ENCODE measurements around the gene CRKL. TPM values are rescaled to one million over a fixed set of nuclear protein-coding genes. Genes with fewer than 3 reads are reported as not detected.

The CRKL gene
- total and polyA plus RNA-seq, 2 of the 4 experiments (the other 2 are of a cell fraction), result 20.6 to 35.5 TPM

DNA sequence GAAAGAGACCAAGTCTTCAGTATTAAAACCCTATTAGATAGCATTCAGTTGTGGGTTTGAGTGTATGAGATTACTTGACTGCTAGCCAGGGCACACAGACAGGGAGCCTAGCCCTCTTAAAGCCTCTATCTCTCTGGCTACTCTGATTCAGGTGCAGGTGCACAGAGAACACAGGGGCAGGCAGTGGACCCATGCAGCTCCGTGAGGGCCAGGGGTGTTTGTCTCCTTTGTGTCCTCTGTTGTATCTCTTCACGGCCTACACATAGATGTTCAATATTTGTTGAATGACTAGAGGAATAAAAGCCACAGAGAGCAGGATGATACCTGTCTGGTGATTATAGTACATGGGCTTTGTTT, 28.3 kb downstream of the CRKL start:
- Histone ChIP-seq H3K27me3 (ENCODE audit: control insufficient read depth, insufficient read depth, low read length) (no peaks in the 10 kb centered on the region), H3K14ac (replicated peaks; ENCODE audit: low read depth, low read length) (no peak overlapping the region), H4K91ac (ENCODE audit: insufficient read depth, low read depth, low read length) (no peak overlapping the region), H3K56ac (ENCODE audit: extremely low read depth, insufficient read depth, low read length) (no peak overlapping the region), H3K18ac (ENCODE audit: low read depth, low read length) (no peak overlapping the region), H3K79me1 (ENCODE audit: low read depth in 1 of 2, low read length in 2 of 2) (peaks cover 11 to 88% of the 10 kb centered on the region in 2 experiments), H4K20me1 (ENCODE audit: insufficient read depth, low read length) (peaks cover 97% of the 10 kb centered on the region), H3K9ac (ENCODE audit: low read depth, low read length) (no peak overlapping the region), H3K27ac (ENCODE audit: insufficient read depth, low read length) (no peak overlapping the region), H2AK9ac (replicated peaks; ENCODE audit: low read depth, low read length, poor library complexity) (no peak overlapping the region), H3K9me1 (ENCODE audit: insufficient read depth, low read length) (peaks cover 33% of the 10 kb centered on the region), H2AK5ac (ENCODE audit: low read depth, low read length) (no peak overlapping the region), H3K36me3 (ENCODE audit: control insufficient read depth, insufficient read depth, low read length) (peaks cover 11% of the 10 kb centered on the region), H2AFZ (replicated peaks; ENCODE audit: low read length, poor library complexity) (no peak overlapping the region), H4K8ac (ENCODE audit: low read depth in 2 of 2, low read length in 2 of 2) (no peak overlapping the region), H3K23ac (ENCODE audit: low read depth, low read length) (no peak overlapping the region), H2BK5ac (ENCODE audit: low read depth, low read length, poor library complexity, severe bottlenecking) (no peak overlapping the region), H2BK20ac (ENCODE audit: low read depth, low read length) (no peak overlapping the region), H3K4me2 (ENCODE audit: low read depth, low read length) (no peak overlapping the region), H4K5ac (ENCODE audit: low read depth, low read length) (no peak overlapping the region), H2BK15ac (ENCODE audit: low read depth, low read length) (no peak overlapping the region), H2BK120ac (ENCODE audit: low read depth, low read length) (no peak overlapping the region), H3K4me3 (ENCODE audit: insufficient read depth, low read depth, low read length) (no peak overlapping the region), H3K4me1 (ENCODE audit: control insufficient read depth, insufficient read depth, low read length) (peaks cover 9% of the 10 kb centered on the region), H3K9me3 (ENCODE audit: control insufficient read depth, insufficient read depth, low read length) (no peaks in the 10 kb centered on the region), H3K4ac (ENCODE audit: low read depth, low read length) (no peak overlapping the region)
- WGBS, 2 experiments (ENCODE audit: extremely low coverage in 2 of 2, insufficient read length in 1 of 2), result no CpG with 5 or more reads among the region's 2 CpGs
- intact Hi-C loops (cut with micrococcal nuclease) (no loop called here), in situ Hi-C loops (cut with MboI; ENCODE audit: low sequenced_read_pairs) (no loop called here), dilution Hi-C loops (cut with HindIII; ENCODE audit: low sequenced_read_pairs, unreplicated experiment) (no loop called here)
- ATAC-seq (ENCODE audit: low read depth) (no peak), DNase-seq (no peak)
- no peak for TF ChIP-seq MAFK (IDR thresholded peaks at IDR 0.05; ENCODE audit: low read depth, low read length)
- TF ChIP-seq CHD1 (IDR thresholded peaks at IDR 0.05; ENCODE audit: low read depth, low read length), result no peak
- no peak for TF ChIP-seq SMC3 (IDR thresholded peaks at IDR 0.05; ENCODE audit: low read depth, low read length)
- TF ChIP-seq CTCF (conservative IDR thresholded peaks at IDR 0.05; ENCODE audit: low read depth, low read length), result no peak
- no peak for TF ChIP-seq FOS (IDR thresholded peaks at IDR 0.05; ENCODE audit: low read depth, low read length)
- TF ChIP-seq BHLHE40 (IDR thresholded peaks at IDR 0.05; ENCODE audit: low read depth, low read length), result no peak
- POLR2A ChIA-PET (ENCODE audit: unreplicated experiment), result no interaction called here
- BruUV-seq (replicated peaks), result no TSS peak
- CTCF ChIA-PET, result no interaction called here

Measured in IMR-90 (cell line).